ENCODE results near the gene NFKBIA.

DNA sequence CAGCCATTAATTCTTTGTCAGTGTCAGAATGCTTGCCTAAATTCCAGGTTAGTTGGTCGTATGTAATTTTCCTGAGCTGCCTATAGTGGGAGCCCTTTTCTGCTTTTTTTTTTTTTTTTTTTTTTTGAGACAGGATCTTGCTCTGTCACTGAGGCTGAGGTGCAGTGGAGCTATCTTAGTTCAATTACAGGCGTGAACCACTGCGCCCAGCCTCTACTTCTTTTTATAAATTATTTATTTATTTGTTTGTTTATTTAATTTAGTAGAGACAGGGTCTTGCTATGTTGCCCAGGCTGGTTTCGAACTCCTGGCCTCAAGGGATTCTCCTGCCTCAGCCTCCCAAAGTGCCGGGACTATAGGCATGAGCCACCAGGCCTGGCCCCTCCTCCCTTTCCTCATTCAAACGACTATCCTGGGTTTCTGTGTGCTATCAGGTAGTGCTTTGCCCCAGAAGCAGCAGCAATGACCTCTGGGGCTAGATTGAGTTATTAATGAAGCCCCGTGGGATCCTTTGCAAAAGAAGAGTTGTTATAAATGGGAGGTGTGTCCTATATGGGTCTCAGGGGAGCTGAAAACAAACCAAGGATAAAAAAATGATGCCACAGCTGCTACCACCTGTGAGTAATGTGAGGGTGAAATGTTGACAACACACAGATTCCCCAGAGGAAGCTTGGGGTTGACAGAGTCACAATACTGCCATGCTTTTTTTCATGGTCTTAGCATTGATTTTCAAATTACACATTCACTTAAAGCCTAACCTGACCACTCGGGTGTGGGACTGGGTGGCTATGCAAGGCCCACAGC lies 34.6 kb upstream of the NFKBIA start:
- TF ChIP-seq, protein P1, sequence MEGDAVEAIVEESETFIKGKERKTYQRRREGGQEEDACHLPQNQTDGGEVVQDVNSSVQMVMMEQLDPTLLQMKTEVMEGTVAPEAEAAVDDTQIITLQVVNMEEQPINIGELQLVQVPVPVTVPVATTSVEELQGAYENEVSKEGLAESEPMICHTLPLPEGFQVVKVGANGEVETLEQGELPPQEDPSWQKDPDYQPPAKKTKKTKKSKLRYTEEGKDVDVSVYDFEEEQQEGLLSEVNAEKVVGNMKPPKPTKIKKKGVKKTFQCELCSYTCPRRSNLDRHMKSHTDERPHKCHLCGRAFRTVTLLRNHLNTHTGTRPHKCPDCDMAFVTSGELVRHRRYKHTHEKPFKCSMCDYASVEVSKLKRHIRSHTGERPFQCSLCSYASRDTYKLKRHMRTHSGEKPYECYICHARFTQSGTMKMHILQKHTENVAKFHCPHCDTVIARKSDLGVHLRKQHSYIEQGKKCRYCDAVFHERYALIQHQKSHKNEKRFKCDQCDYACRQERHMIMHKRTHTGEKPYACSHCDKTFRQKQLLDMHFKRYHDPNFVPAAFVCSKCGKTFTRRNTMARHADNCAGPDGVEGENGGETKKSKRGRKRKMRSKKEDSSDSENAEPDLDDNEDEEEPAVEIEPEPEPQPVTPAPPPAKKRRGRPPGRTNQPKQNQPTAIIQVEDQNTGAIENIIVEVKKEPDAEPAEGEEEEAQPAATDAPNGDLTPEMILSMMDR (conservative IDR thresholded peaks at IDR 0.05), result peak; percentile 81
- no peak for TF ChIP-seq ZFX (IDR thresholded peaks at IDR 0.05)

Measured in C4-2B (cell line).